A673 (cell line): ENCODE data around the gene NARF. TPM values are rescaled to one million over a fixed set of nuclear protein-coding genes. Genes with fewer than 3 reads are reported as not detected.
A peak's percentile ranks its signal among the peaks of the same experiment; 100 is the strongest.

ENCODE experiments used
- BruUV-seq: library from RNA; stranded (reverse); fragments of 400-500 nt; replicated peaks from 2 replicates; lab custom pipeline; 2021; lab: Mats Ljungman, UMichigan
- CTCF ChIA-PET: fragments of 300-600 bp; sonication (Branson Sonifier 250); formaldehyde crosslinking; loops from one replicate; lab custom pipeline; 2022; ENCODE audit warnings: antibody characterized with exemption; lab: Charles Lee
- POLR2A ChIA-PET: fragments of 300-600 bp; sonication (Branson Sonifier 250); formaldehyde crosslinking; loops from one replicate; lab custom pipeline; 2022; ENCODE audit warnings: antibody characterized with exemption; ENCODE audit not compliant: low non-redundant PET; lab: Charles Lee
- DNase-seq: peaks from one replicate; pipeline ENCODE4 v3.0.0-alpha.2; 2015; ENCODE audit warnings: low spot score
- H3K27ac ChIP-seq: fragments of 200-600 bp; sonication (generic); 2 replicates; pipeline ENCODE4 v1.5.1; 2016; ENCODE audit warnings: mixed run types, low read depth, mild to moderate bottlenecking, mixed read lengths, antibody characterized with exemption, low read length; ENCODE audit not compliant: poor library complexity, severe bottlenecking
- H3K27me3 ChIP-seq: fragments of 200-600 bp; sonication (generic); replicated peaks from 2 replicates; pipeline ENCODE4 v1.6.1; 2017; ENCODE audit warnings: mixed run types, low read depth, mild to moderate bottlenecking, mixed read lengths, antibody characterized with exemption, low read length; ENCODE audit not compliant: insufficient read depth, poor library complexity
- H3K36me3 ChIP-seq: fragments of 200-600 bp; sonication (generic); 2 replicates; pipeline ENCODE4 v1.6.1; 2016; ENCODE audit warnings: mixed run types, mild to moderate bottlenecking, mixed read lengths, antibody characterized with exemption, low read length; ENCODE audit not compliant: insufficient read depth, poor library complexity, severe bottlenecking
- H3K4me1 ChIP-seq: fragments of 200-600 bp; sonication (generic); 2 replicates; pipeline ENCODE4 v1.6.1; 2017; ENCODE audit warnings: mixed run types, mild to moderate bottlenecking, mixed read lengths, antibody characterized with exemption, low read length; ENCODE audit not compliant: insufficient read depth, poor library complexity, severe bottlenecking
- H3K4me3 ChIP-seq: fragments of 200-600 bp; sonication (generic); 2 replicates; pipeline ENCODE4 v1.5.1; 2016; ENCODE audit warnings: low read depth, mixed run types, mild to moderate bottlenecking, mixed read lengths, low read length; ENCODE audit not compliant: poor library complexity, severe bottlenecking
- H3K9me3 ChIP-seq: fragments of 200-600 bp; sonication (generic); 2 replicates; pipeline ENCODE4 v1.6.1; 2016; ENCODE audit warnings: mixed run types, low read depth, mild to moderate bottlenecking, mixed read lengths, antibody characterized with exemption, low read length; ENCODE audit not compliant: poor library complexity, severe bottlenecking
- CTCF ChIP-seq: fragments of 300-800, 200-600 bp; sonication (generic); conservative IDR thresholded peaks from 2 replicates; pipeline ENCODE4 v1.5.1; 2017; ENCODE audit warnings: low read depth, mild to moderate bottlenecking, antibody characterized with exemption, low read length, moderate library complexity, mixed read lengths
- EZH2 ChIP-seq: fragments of 200-600 bp; sonication (generic); IDR thresholded peaks from 2 replicates; pipeline ENCODE4 v1.6.1; 2017; ENCODE audit warnings: borderline replicate concordance, low read depth, mild to moderate bottlenecking, mixed read lengths, antibody characterized with exemption, low read length; ENCODE audit not compliant: poor library complexity, severe bottlenecking
- intact Hi-C: fragments of 100-400 bp; cut with micrococcal nuclease; formaldehyde crosslinking; loops from one replicate; pipeline ENCODE4 v1.10.0; 2022; ENCODE audit not compliant: unreplicated experiment
- total RNA-seq: library from RNA; stranded (reverse); gene quantifications from 2 replicates; pipeline ENCODE4 v1.2.3, GENCODE V29; 2021

The NARF gene
- total RNA-seq, 1 experiment from 2014 or later: 74.1 TPM

GRCh38 chr17:82414548-82415281 lies 43.8 kb upstream of the NARF start:
- Histone ChIP-seq H3K9me3 (no peaks in the 10 kb centered on the region), H3K27ac (no peak overlapping the region), H3K27me3 (no peaks in the 10 kb centered on the region), H3K36me3 (peaks cover 2% of the 10 kb centered on the region), H3K4me3 (no peak overlapping the region), H3K4me1 (peaks cover 6% of the 10 kb centered on the region)
- no TSS peak for BruUV-seq
- ChIA-PET POLR2A (no interaction called here), CTCF (interaction anchor here (1.1 kb wide), 1 partner anchor 172 kb away, joined by 3 read pairs; no protein-coding TSS in a partner anchor)
- DNase-seq: peak; percentile 86
- TF ChIP-seq EZH2: no peak
- TF ChIP-seq CTCF: peak; percentile 96
- intact Hi-C loops: loop anchor here (1.0 to 10.0 kb wide), 4 partner anchors 47 to 170 kb away; no protein-coding TSS in a partner anchor

GRCh38 chr17:82415336-82415735 lies 43.2 kb upstream of the NARF start:
- no peaks in the 10 kb centered on the region for H3K27me3 ChIP-seq
- H3K4me1 ChIP-seq: peaks cover 8% of the 10 kb centered on the region
- intact Hi-C loops: loop anchor here (10.0 kb wide), 1 partner anchor 171 kb away; no protein-coding TSS in a partner anchor
- DNase-seq: no peak
- no peak overlapping the region for H3K27ac ChIP-seq
- no TSS peak for BruUV-seq
- H3K9me3 ChIP-seq: no peaks in the 10 kb centered on the region
- TF ChIP-seq EZH2 (no peak), CTCF (no peak)
- peaks cover 2% of the 10 kb centered on the region for H3K36me3 ChIP-seq
- ChIA-PET POLR2A (no interaction called here), CTCF (interaction anchor here (1.1 kb wide), 1 partner anchor 173 kb away, joined by 3 read pairs; no protein-coding TSS in a partner anchor)
- no peak overlapping the region for H3K4me3 ChIP-seq

- no peak for DNase-seq
- H3K27ac ChIP-seq: no peak overlapping the region
- no peaks in the 10 kb centered on the region for H3K27me3 ChIP-seq
- no TSS peak for BruUV-seq
- ChIA-PET POLR2A (no interaction called here), CTCF (no interaction called here)
- peaks cover 8% of the 10 kb centered on the region for H3K4me1 ChIP-seq
- no peak overlapping the region for H3K4me3 ChIP-seq
- intact Hi-C loops: loop anchor here (10.0 kb wide), 1 partner anchor 171 kb away; no protein-coding TSS in a partner anchor
- TF ChIP-seq CTCF: no peak
- TF ChIP-seq EZH2: no peak
- H3K36me3 ChIP-seq: peaks cover 2% of the 10 kb centered on the region
- H3K9me3 ChIP-seq: no peaks in the 10 kb centered on the region
These were observed 42.8 kb upstream of the NARF start for GRCh38 chr17:82415786-82416185.
